ENCODE data around the gene GALNT10. TPM values are rescaled to one million over a fixed set of nuclear protein-coding genes. Genes with fewer than 3 reads are reported as not detected.

Gene GALNT10
- total and polyA plus RNA-seq, 2 experiments from 2014 or later: 3.2 to 12.9 TPM

GRCh38 chr5:154309805-154310204 is 119.3 kb downstream of the GALNT10 start (continued):
- TF ChIP-seq ZNF462 (CRISPR knock-in tag; IDR thresholded peaks at IDR 0.05) (no peak), CREB1 (CRISPR knock-in tag; IDR thresholded peaks at IDR 0.05; ENCODE audit: low read depth) (no peak), EZH2phosphoT487 (IDR thresholded peaks at IDR 0.05; ENCODE audit: unreplicated experiment) (no peak)

- Histone ChIP-seq H4K20me1 (replicated peaks; ENCODE audit: insufficient read depth) (no peaks in the 10 kb centered on the region), H3K4me3 (no peak overlapping the region), H3K4me1 (ENCODE audit: insufficient read depth) (no peaks in the 10 kb centered on the region), H3K27me3 (ENCODE audit: insufficient read depth) (no peaks in the 10 kb centered on the region), H3K9me2 (ENCODE audit: insufficient read depth) (0 out of 2 replicates have a peak, but pooled peaks cover 4% of the 10 kb centered on the region), H3K4me2 (no peak overlapping the region), H3K79me2 (replicated peaks; ENCODE audit: insufficient read depth) (no peaks in the 10 kb centered on the region), H3K27ac (ENCODE audit: low read depth) (no peak overlapping the region), H3K36me3 (ENCODE audit: insufficient read depth) (no peaks in the 10 kb centered on the region), H2AFZ (no peak overlapping the region), H3F3A (replicated peaks; ENCODE audit: low read depth) (no peaks in the 10 kb centered on the region)
- H3K4me1 Mint-ChIP-seq: peaks cover 2% of the 10 kb centered on the region; the same call in 1 of the 3 replicates
- H3K9me3 Mint-ChIP-seq: no peaks in the 10 kb centered on the region
- DNase-seq (ENCODE audit: low spot score): no peak
- ATAC-seq: no peak
- H3K27me3 Mint-ChIP-seq (ENCODE audit: insufficient read depth, low read depth, poor library complexity): peaks cover 2% of the 10 kb centered on the region
- no peaks in the 10 kb centered on the region for H3K36me3 Mint-ChIP-seq (ENCODE audit: low read depth)
- no peak overlapping the region for H3K27ac Mint-ChIP-seq
- H3K4me3 Mint-ChIP-seq: no peak overlapping the region
- no peak for TF ChIP-seq ZNF114 (CRISPR knock-in tag; IDR thresholded peaks at IDR 0.05)
- TF ChIP-seq, protein P1, sequence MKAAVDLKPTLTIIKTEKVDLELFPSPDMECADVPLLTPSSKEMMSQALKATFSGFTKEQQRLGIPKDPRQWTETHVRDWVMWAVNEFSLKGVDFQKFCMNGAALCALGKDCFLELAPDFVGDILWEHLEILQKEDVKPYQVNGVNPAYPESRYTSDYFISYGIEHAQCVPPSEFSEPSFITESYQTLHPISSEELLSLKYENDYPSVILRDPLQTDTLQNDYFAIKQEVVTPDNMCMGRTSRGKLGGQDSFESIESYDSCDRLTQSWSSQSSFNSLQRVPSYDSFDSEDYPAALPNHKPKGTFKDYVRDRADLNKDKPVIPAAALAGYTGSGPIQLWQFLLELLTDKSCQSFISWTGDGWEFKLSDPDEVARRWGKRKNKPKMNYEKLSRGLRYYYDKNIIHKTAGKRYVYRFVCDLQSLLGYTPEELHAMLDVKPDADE (IDR thresholded peaks at IDR 0.05): no peak
- TF ChIP-seq ZNF462 (CRISPR knock-in tag; IDR thresholded peaks at IDR 0.05): no peak
- no peak for TF ChIP-seq CREB1 (CRISPR knock-in tag; IDR thresholded peaks at IDR 0.05; ENCODE audit: low read depth)
Observed at GRCh38 chr5:154311362-154311761, 120.8 kb downstream of the GALNT10 start.

Measured in GM23338 (cell line).